ENCODE data around the gene FBXO2.

DNA sequence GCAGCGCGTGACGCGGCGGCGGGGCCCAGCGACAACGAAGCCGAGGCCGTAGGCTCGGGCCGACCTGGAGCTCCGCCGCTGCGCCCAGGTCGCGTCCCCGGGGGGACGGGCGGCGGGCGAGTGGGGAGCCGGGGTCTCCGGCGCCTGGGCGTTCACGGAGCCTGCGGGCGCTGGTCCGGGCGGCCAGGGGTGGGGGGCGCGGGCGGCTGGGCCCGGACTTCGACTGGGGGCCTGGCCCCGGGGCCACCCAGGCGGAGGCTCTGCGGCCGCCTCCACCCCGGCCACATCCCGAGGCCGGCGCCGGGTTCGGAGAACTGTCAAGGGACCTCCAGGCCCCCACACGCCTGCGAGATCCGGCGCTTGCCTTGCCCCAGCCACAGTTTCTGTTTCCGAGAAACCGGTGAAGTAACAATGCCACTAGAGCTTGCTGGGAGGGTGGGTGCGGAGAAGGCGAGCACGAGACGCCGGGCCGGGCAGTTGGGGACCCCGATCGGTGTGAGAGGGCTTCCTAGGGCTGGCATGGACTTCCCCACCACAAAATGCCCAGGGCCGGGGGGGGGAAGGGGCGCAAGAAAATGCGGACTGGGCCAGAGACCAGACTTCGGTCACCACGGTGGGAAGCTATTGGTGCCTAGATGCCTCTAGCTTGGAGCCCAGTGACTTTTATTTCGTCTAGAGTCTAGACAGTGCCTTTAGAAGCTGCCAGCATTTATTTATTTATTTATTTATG, 10.3 kb upstream of the FBXO2 start:
- TF ChIP-seq, protein P1, sequence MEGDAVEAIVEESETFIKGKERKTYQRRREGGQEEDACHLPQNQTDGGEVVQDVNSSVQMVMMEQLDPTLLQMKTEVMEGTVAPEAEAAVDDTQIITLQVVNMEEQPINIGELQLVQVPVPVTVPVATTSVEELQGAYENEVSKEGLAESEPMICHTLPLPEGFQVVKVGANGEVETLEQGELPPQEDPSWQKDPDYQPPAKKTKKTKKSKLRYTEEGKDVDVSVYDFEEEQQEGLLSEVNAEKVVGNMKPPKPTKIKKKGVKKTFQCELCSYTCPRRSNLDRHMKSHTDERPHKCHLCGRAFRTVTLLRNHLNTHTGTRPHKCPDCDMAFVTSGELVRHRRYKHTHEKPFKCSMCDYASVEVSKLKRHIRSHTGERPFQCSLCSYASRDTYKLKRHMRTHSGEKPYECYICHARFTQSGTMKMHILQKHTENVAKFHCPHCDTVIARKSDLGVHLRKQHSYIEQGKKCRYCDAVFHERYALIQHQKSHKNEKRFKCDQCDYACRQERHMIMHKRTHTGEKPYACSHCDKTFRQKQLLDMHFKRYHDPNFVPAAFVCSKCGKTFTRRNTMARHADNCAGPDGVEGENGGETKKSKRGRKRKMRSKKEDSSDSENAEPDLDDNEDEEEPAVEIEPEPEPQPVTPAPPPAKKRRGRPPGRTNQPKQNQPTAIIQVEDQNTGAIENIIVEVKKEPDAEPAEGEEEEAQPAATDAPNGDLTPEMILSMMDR (IDR thresholded peaks at IDR 0.05): peak in 1 of 4 experiments; percentile 2
- TF ChIP-seq POLR2A (IDR thresholded peaks at IDR 0.05) (peak in 1 of 2 donors; percentile 11), POLR2AphosphoS5 (IDR thresholded peaks at IDR 0.05) (no peak)
